Lung microvascular endothelial cell (primary cell): Measurements from ENCODE around the gene SPTBN1. TPM values are rescaled to one million over a fixed set of nuclear protein-coding genes. Genes with fewer than 3 reads are reported as not detected.

Experiments used
- DNase-seq, 2 donors: peaks; one replicate each; pipeline versions ENCODE4 v3.0.0 to v3.0.0-alpha.2; 2010; ENCODE audit warnings: low read depth in 2 of 2
- total RNA-seq: library from RNA; depleted of rRNA; stranded (reverse); fragments of >200 nt; gene quantifications from 2 replicates; pipeline ENCODE4 v1.2.1, GENCODE V29; 2014

The SPTBN1 gene
- total RNA-seq, 1 donor from 2014 or later: 652 TPM

DNA sequence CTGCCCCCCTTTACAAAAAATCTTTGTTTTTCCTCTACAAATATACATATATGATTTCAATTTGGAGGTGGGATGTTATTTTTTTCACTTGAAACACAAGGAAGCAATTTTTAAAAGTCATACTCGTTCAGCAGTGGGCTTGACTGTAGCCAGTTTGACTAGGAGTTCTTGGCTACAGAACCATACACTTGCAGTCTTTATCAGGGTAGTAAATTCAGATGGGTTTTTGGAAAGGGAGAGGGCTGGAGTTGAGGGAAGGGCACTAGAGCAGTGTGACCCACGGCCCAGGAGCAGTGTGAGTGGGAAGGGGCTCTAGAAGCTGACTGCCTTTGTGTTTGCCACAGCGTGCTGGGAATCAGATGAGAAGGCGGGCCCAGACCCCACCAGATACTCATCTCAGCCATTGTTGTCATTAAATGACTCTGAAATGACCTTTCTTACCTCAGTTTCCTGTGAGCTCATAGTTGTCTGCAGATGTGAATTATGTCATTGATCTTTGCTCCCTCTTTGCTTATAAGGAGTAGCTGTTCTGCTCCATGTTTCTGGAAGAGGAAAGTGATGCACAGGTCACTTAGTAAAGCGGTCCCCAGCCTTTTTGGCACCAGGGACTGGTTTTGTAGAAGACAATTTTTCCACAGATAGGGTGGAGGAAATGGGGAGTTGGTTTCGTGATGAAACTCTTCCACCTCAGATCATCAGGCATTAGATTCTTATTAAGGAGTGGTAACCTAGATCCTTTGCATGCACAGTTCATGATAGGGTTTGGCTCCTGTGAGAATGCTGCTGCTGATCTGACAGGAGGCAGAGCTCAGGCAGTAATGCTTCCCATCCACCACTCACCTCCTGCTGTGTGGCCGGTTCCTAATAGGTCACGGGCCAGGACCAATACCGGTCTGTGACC is 116.8 kb downstream of the SPTBN1 start:
- peak; percentile 64 to 96 for DNase-seq

DNA sequence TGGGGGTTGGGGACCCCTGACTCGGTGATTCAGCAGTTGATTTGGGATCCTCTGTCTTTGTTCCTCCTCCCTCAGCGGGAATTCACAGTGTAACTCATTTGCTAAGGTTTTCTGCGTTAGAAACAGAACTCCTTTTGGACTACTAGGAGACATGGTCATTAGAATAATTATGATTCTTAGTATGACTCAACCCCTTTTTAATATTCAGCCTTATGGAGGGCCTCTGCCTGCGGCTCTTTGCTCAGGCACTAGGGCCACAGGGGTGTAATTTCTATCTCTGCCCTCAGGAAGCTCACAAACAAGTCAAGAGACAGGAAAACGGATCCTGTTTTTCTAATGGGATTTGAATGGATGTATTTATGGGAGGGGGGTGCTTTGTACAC is 117.4 kb downstream of the SPTBN1 start:
- no peak for DNase-seq

GRCh38 chr2:54574107-54574859 is 118.2 kb downstream of the SPTBN1 start:
- DNase-seq: peak; percentile 30 to 83

GRCh38 chr2:54574860-54575247 is 118.7 kb downstream of the SPTBN1 start:
- no peak for DNase-seq

GRCh38 chr2:54575379-54575888 is 119.3 kb downstream of the SPTBN1 start:
- no peak for DNase-seq

- peak; percentile 58 to 76 for DNase-seq
Observed at GRCh38 chr2:54577035-54577434, 120.9 kb downstream of the SPTBN1 start.

DNA sequence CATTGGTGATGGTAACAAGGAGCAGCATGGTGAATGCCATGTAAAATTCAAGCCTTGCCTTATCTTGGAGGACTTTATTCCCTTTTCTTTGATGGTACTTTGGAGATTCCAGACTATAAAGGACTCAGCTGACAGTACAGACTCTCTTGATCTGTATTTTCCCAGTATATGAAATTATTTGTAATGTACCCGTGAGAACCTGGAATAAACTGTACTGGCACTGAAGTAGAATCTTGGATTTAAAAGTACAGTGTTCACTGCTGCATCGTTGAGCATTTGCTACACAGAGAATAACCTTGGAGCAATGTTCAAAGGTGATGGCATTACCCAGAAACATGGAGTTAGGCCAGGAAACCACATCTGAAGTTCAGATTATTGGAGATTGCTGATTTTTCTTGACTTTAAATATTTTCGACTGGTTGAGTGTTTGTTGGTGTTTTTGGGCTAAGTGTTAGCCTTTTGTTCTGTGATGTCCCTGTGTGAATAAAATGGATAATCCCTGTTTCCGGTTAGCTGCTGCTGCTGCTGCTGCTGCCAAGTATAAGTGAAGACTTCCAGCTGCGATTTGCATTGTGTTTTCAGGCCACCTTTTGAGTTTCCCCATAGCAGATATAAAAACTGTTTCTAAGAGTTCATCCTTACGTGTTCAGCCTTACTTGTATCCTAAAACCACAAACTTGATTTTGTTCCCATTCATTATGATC is 122.0 kb downstream of the SPTBN1 start:
- DNase-seq: peak in 1 of 2 donors; percentile 44

GRCh38 chr2:54578648-54579045 is 122.5 kb downstream of the SPTBN1 start:
- DNase-seq: no peak

DNA sequence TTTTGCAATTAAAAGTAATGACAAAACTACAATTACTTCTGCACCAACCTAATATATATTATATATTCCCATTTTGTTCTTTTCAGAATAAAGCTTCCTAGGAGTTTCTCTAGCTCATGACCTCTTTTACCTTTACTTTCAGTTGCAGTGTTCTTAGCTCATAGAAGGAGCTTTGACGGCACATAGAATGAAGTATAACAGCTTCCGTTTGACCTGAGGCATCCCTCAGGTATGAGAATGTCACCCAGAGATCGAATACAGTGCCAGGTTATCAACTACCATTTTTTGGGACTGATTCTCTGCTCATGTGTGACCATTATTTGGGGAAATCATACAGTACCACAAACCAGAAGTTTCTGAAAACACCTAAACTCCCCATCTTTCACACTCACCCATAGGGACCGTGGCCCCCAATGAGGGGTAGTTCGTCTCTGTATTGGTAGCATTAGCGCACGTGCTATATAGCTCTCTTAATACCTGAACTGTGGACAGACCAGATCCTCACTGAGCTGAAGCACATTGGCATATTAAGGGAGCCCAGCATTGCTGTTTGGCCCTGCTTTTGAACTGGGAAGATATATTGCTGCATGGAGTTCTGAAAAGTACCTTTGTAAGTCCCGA is 123.0 kb downstream of the SPTBN1 start:
- DNase-seq: no peak

DNA sequence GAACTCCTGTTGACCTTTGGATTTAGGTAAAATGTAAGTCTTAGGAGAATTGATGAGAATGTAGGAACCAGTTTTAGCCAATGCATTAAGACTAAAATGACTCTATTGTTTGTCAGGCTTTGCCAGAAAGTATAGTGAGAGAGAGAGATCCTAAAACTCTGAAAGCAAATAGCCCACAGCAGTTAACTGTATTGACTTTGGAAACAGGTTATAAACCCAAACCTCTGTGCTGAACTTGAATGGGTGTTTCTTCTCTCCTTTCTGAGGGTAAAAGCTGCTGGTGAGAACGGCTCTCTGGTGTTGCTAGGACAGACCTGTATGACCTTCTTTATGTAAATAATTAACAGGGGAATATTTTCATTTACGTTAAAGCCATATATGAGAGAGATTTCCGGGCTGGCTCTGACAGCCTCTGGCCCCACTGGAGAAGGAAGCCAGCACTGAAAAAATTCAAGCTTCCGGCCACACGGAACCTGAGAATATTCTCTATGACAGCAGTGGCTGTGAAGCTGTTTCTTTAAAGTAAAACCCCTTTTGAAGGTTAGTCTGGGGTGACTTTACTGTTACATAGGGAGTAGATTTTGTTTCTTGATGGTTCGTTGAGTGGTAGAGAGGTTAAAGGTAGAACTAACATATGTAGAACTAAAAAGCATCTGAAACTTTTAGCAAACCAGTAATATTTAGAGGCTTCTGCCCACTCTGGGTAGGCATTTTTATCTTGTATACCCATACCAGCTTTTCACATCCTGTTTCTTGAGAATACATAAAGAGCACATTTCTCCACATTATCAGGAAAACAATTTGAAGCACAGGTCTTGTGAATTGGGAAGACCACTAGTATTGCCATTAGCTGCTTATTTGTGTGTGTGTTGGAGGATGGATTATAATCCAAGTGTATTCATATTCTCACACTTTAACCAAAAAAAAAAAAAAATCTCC is 123.8 kb downstream of the SPTBN1 start:
- DNase-seq: no peak

GRCh38 chr2:54581326-54582039 is 125.4 kb downstream of the SPTBN1 start:
- no peak for DNase-seq

GRCh38 chr2:54582987-54583386 is 126.9 kb downstream of the SPTBN1 start:
- DNase-seq: no peak

DNA sequence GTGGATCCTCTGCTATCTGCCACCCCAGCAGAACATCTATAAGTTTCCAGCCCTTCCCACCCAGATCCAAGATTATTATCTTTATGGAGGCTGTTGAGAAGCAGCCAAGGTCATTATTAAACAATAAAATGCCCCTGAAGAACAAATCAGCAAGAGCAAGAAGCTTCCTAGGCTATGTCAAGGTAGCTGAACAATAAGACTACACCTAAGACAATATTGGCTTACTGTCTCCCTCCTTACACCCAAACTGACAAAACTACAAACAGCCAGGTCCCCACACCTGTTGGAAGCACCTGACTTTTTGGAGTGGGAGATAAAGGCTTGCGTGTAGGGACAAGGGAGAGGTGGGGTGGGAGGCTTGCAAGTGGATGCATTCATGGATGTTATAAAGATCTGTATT is 128.5 kb downstream of the SPTBN1 start:
- no peak for DNase-seq

GRCh38 chr2:54585136-54585733 is 129.1 kb downstream of the SPTBN1 start:
- DNase-seq: no peak

DNA sequence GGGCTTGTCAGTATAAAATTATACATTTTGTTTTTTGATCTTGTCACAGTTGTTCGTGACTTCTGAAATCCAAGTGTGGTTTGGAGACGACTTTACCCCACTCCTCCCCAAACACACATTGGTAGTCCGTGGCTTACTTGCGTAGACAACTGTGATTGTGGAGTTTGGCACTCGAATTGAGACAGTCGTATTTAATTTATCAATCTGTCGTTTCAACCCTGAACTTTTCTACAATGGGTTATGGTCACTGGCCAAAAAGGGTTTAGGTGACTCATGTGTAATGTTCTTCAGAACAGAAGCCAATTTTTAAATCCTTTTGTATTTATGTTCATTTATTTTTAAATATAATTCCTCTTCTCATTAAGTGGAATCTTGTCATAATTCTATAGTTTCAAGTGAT is 129.9 kb downstream of the SPTBN1 start:
- peak; percentile 73 to 90 for DNase-seq

DNA sequence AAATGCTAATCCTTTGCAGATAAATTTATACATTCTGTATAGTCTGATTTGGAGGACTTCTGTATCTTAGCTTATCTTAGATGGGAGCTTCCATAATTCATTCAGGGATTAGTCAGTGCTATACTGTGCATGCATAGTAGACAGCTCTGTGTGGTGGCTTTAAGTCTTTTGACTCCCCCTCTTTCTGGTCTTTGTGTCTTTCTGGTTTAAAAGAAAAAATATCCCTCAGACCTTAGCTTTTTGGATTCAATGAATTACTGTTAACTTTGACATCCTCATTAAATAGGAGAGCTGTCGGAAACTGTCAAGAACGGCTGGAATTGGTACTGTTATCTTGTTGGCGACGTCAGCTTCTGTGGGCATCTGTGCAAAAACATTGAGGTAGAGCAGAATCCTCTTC is 130.4 kb downstream of the SPTBN1 start:
- DNase-seq: no peak

GRCh38 chr2:54587171-54588016 is 131.3 kb downstream of the SPTBN1 start:
- DNase-seq: no peak

GRCh38 chr2:54588244-54588899 is 132.2 kb downstream of the SPTBN1 start:
- DNase-seq: peak in 1 of 2 donors; percentile 36
